Measurements from ENCODE around the gene VPS26A.
"Not testable (repeated sequence)": the region's sequence is repeated elsewhere in the genome, so short reads cannot be mapped to it uniquely, and the experiment has no call there.

The VPS26A gene

DNA sequence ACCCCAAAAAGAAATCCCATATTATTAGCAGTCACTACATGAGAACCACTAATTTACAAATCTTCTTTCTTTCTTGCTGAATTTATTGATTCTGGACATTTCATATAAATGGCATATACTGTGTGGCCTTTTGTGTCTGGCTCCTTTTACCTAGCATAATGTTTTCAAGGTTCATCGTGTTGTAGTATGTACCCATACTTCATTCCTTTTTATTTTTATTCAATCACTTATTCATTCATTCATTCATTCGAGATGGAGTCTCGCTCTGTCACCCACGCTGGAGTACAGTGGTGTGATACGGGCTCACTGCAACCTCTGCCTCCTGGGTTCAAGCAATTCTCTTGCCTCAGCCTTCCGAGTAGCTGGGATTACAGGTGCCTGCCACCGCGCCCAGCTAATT lies 21.9 kb downstream of the VPS26A start:
- H3K36me3 ChIP-seq (ENCODE audit: control insufficient read depth, insufficient read depth, low read length): no peaks in the 10 kb centered on the region
- H3K27me3 ChIP-seq (ENCODE audit: control insufficient read depth, insufficient read depth, low read length): no peaks in the 10 kb centered on the region
- no peaks in the 10 kb centered on the region for H3K4me1 ChIP-seq (ENCODE audit: control insufficient read depth, insufficient read depth, low read length)
- no peak overlapping the region for H3K9ac ChIP-seq (ENCODE audit: low read depth, low read length)
- no peaks in the 10 kb centered on the region for H3K9me3 ChIP-seq (ENCODE audit: control insufficient read depth, insufficient read depth, low read length)
- H3K4me3 ChIP-seq (ENCODE audit: low read depth, low read length): no peak overlapping the region

DNA sequence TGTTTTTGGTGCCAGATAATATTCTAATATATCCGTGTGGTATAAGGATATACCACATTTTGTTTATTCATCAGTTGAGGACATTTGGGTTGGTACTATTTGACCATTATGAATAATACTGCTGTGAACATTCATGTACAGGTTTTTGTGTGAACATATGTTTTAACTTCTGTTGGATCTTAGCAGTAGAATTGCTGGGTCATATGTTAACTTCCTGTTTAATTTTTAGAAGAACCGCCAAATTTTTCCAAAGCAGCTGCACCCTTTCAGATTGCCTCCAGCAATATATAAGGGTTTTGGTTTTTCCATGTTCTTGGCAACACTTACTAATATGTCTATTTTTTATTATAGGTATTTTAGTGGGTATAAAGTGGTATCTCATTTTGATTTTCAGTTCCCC lies 22.8 kb downstream of the VPS26A start:
- no peaks in the 10 kb centered on the region for H3K27me3 ChIP-seq (ENCODE audit: control insufficient read depth, insufficient read depth, low read length)
- H3K4me3 ChIP-seq (ENCODE audit: low read depth, low read length): no peak overlapping the region
- no peak overlapping the region for H3K9ac ChIP-seq (ENCODE audit: low read depth, low read length)
- H3K4me1 ChIP-seq (ENCODE audit: control insufficient read depth, insufficient read depth, low read length): no peaks in the 10 kb centered on the region
- H3K36me3 ChIP-seq (ENCODE audit: control insufficient read depth, insufficient read depth, low read length): no peaks in the 10 kb centered on the region
- no peaks in the 10 kb centered on the region for H3K9me3 ChIP-seq (ENCODE audit: control insufficient read depth, insufficient read depth, low read length)

- H3K4me3 ChIP-seq (ENCODE audit: low read depth, low read length): no peak overlapping the region
- H3K4me1 ChIP-seq (ENCODE audit: control insufficient read depth, insufficient read depth, low read length): no peaks in the 10 kb centered on the region
- no peaks in the 10 kb centered on the region for H3K36me3 ChIP-seq (ENCODE audit: control insufficient read depth, insufficient read depth, low read length)
- H3K27me3 ChIP-seq (ENCODE audit: control insufficient read depth, insufficient read depth, low read length): no peaks in the 10 kb centered on the region
- no peak overlapping the region for H3K9ac ChIP-seq (ENCODE audit: low read depth, low read length)
- no peaks in the 10 kb centered on the region for H3K9me3 ChIP-seq (ENCODE audit: control insufficient read depth, insufficient read depth, low read length)
These were observed 28.0 kb downstream of the VPS26A start for GRCh38 chr10:69151984-69152383.

GRCh38 chr10:69153227-69153626 lies 29.2 kb downstream of the VPS26A start:
- Histone ChIP-seq H3K4me1 (ENCODE audit: control insufficient read depth, insufficient read depth, low read length) (no peaks in the 10 kb centered on the region), H3K27me3 (ENCODE audit: control insufficient read depth, insufficient read depth, low read length) (no peaks in the 10 kb centered on the region), H3K9me3 (ENCODE audit: control insufficient read depth, insufficient read depth, low read length) (no peaks in the 10 kb centered on the region), H3K36me3 (ENCODE audit: control insufficient read depth, insufficient read depth, low read length) (no peaks in the 10 kb centered on the region), H3K9ac (ENCODE audit: low read depth, low read length) (no peak overlapping the region), H3K4me3 (ENCODE audit: low read depth, low read length) (no peak overlapping the region)

DNA sequence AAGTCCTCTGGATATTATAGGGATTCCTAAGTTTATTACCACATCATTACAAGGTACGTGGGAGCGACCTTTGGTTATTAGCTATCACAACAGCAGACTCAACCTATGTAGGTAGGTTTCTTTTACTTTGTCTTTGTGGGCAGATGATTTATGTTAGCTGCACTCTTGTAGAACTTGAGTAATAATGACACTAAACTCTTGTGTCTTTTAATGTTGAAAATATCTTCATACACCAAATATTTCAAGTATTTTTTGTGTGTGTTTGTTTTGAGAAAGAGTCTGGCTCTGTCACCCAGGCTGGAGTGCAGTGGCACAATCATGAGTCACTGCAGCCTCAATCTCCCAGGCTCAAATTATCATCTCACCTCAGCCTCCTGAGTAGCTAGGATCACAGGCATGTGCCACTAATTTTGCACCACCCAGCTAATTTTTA lies 36.8 kb downstream of the VPS26A start:
- Histone ChIP-seq H3K36me3 (ENCODE audit: control insufficient read depth, insufficient read depth, low read length) (peaks cover 4% of the 10 kb centered on the region), H3K9ac (ENCODE audit: low read depth, low read length) (no peak overlapping the region), H3K9me3 (ENCODE audit: control insufficient read depth, insufficient read depth, low read length) (no peaks in the 10 kb centered on the region), H3K4me1 (ENCODE audit: control insufficient read depth, insufficient read depth, low read length) (no peaks in the 10 kb centered on the region), H3K27me3 (ENCODE audit: control insufficient read depth, insufficient read depth, low read length) (no peaks in the 10 kb centered on the region), H3K4me3 (ENCODE audit: low read depth, low read length) (no peak overlapping the region)

DNA sequence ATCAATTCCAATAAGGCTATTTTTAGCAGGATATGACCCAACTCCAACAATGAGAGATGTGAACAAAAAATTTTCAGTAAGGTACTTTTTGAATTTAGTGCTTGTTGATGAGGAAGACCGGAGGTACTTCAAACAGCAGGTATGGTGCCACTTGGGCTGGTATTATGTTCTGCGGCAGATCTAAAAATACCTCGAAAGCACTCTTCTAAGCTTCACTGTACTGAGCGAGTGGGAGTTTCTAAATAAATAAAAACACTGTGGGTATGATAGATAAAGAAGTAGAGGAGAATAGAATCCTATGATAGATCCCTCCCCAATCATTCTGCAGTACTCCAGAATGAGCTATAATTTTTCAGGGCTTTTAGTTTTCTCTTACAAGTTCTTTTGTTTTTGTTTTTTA lies 44.5 kb downstream of the VPS26A start:
- Histone ChIP-seq H3K36me3 (ENCODE audit: control insufficient read depth, insufficient read depth, low read length) (no peaks in the 10 kb centered on the region), H3K9me3 (ENCODE audit: control insufficient read depth, insufficient read depth, low read length) (no peaks in the 10 kb centered on the region), H3K9ac (ENCODE audit: low read depth, low read length) (no peak overlapping the region), H3K4me3 (ENCODE audit: low read depth, low read length) (no peak overlapping the region), H3K4me1 (ENCODE audit: control insufficient read depth, insufficient read depth, low read length) (no peaks in the 10 kb centered on the region), H3K27me3 (ENCODE audit: control insufficient read depth, insufficient read depth, low read length) (no peaks in the 10 kb centered on the region)

DNA sequence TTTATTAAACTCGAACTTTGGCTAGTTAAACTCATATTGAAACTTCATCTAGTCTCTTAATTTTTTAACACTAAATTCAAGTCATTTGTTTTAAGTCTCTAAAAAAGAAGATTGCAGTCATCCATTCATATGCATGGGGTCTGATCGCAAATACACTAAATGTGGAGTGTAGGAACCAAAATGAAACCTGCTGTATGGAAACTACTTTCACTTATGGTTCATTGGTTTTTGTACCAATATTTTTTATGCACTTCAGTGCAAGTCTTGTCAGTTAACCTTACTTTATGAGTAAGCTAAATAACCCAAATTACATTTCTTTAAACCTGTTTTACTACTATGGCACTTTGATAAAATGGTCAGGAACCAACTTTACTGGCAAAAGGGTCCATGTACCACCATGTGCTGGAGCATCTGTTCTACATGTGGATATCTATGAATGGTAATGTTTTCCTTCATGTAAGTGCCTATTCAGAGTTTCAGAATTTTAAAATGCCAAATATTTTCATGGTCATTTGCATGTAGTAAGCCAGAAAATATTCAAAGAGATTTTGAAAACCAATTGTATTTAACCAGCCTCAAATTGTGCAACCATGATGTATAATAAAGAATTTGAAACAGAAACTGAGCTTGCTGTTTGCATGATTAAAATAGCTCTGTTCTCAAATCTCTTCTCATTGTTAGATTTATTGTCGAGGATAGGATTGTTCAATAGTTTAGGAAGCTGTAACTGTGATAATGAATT lies 48.4 kb downstream of the VPS26A start:
- no peak overlapping the region for H3K4me3 ChIP-seq (ENCODE audit: low read depth, low read length)
- H3K27me3 ChIP-seq (ENCODE audit: control insufficient read depth, insufficient read depth, low read length): no peaks in the 10 kb centered on the region
- no peaks in the 10 kb centered on the region for H3K4me1 ChIP-seq (ENCODE audit: control insufficient read depth, insufficient read depth, low read length)
- H3K9me3 ChIP-seq (ENCODE audit: control insufficient read depth, insufficient read depth, low read length): no peaks in the 10 kb centered on the region
- no peaks in the 10 kb centered on the region for H3K36me3 ChIP-seq (ENCODE audit: control insufficient read depth, insufficient read depth, low read length)
- H3K9ac ChIP-seq (ENCODE audit: low read depth, low read length): no peak overlapping the region

- H3K4me3 ChIP-seq (ENCODE audit: low read depth, low read length); H3K9me3 ChIP-seq (ENCODE audit: control insufficient read depth, insufficient read depth, low read length); H3K36me3 ChIP-seq (ENCODE audit: control insufficient read depth, insufficient read depth, low read length); H3K27me3 ChIP-seq (ENCODE audit: control insufficient read depth, insufficient read depth, low read length); H3K9ac ChIP-seq (ENCODE audit: low read depth, low read length); H3K4me1 ChIP-seq (ENCODE audit: control insufficient read depth, insufficient read depth, low read length): not testable (repeated sequence)
These were observed 51.3 kb downstream of the VPS26A start for GRCh38 chr10:69175326-69175725.

- no peaks in the 10 kb centered on the region for H3K4me1 ChIP-seq (ENCODE audit: control insufficient read depth, insufficient read depth, low read length)
- no peaks in the 10 kb centered on the region for H3K36me3 ChIP-seq (ENCODE audit: control insufficient read depth, insufficient read depth, low read length)
- H3K9me3 ChIP-seq (ENCODE audit: control insufficient read depth, insufficient read depth, low read length): no peaks in the 10 kb centered on the region
- no peak overlapping the region for H3K9ac ChIP-seq (ENCODE audit: low read depth, low read length)
- no peaks in the 10 kb centered on the region for H3K27me3 ChIP-seq (ENCODE audit: control insufficient read depth, insufficient read depth, low read length)
- H3K4me3 ChIP-seq (ENCODE audit: low read depth, low read length): no peak overlapping the region
These were observed 52.8 kb downstream of the VPS26A start for GRCh38 chr10:69176823-69177222.

DNA sequence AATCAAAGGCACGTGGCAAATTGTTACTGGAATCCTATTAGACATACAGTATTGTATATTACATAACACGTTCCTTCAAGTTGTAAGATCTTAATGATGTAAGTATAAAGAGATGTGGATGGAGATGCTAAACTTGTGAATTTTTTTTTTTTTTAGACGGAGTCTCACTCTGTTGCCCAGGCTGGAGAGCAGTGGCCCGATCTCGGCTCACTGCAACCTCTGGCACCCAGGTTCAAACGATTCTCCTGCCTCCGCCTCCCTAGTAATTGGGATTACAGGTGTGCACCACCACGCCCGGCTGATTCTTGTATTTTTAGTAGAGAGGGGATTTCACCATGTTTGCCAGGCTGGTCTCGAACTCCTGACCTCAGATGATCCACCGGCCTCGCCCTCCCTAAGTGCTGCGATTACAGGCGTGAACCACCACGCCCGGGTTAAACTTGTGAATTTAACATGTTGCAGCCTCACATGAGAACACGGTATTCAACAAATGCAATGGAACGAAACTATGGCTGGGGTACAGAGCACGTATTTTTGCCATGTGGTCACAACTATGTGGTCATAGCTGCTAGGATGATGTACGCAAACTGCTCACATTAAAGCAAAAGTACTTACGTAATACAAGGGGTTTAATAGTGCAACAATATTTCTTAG lies 55.2 kb downstream of the VPS26A start:
- Histone ChIP-seq H3K36me3 (ENCODE audit: control insufficient read depth, insufficient read depth, low read length) (no peaks in the 10 kb centered on the region), H3K9ac (ENCODE audit: low read depth, low read length) (peak overlapping the region; percentile 95), H3K27me3 (ENCODE audit: control insufficient read depth, insufficient read depth, low read length) (no peaks in the 10 kb centered on the region), H3K4me3 (ENCODE audit: low read depth, low read length) (peak overlapping the region; percentile 100), H3K4me1 (ENCODE audit: control insufficient read depth, insufficient read depth, low read length) (no peaks in the 10 kb centered on the region), H3K9me3 (ENCODE audit: control insufficient read depth, insufficient read depth, low read length) (no peaks in the 10 kb centered on the region)

DNA sequence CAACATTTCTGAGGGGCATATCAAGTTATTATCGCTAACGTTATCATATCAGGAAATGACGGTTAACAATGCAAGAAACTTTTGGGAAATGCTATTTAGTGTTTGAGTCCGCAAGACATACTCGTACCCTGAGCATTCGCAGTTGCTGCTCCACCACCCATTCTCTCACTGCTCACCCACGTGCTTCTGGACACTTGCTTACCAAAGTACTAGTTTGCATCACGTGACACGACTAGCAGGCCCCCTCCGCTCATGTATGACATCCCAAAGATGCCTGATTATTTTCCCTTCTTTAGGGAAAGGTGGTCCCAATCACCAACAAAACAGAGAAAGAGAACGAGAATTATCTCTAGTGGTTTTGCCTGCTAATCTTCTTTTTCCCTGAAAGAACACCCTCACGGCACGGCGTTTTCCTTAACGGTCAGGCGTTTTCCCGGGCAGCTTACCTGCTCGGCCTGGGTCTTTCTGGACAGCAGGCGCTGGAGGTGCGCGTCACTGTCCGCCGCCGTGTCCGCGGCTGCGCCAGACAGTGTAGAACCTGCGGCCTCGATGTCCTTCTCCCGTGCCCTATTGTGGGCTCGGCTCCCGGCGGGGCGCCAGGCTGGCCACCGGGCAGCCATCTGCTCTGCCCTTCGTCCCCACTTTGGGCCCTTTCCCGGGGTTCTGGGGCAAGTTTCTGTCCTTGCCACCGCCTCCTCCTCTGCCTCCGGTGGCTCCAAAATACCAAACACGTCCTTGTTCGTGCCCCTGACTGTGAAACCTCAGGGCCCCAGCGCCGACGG lies 56.0 kb downstream of the VPS26A start, which contains the start of gene SUPV3L1:
TSS of gene SUPV3L1 (plus strand) at position 492 of the 782 bp plus-strand sequence. CDS start at position 550, 58 bp downstream.
- Histone ChIP-seq H3K27me3 (ENCODE audit: control insufficient read depth, insufficient read depth, low read length) (no peaks in the 10 kb centered on the region), H3K4me1 (ENCODE audit: control insufficient read depth, insufficient read depth, low read length) (no peaks in the 10 kb centered on the region), H3K9me3 (ENCODE audit: control insufficient read depth, insufficient read depth, low read length) (no peaks in the 10 kb centered on the region), H3K9ac (ENCODE audit: low read depth, low read length) (peak within 1 kb of the TSS; percentile 95), H3K4me3 (ENCODE audit: low read depth, low read length) (peak within 1 kb of the TSS; percentile 100), H3K36me3 (ENCODE audit: control insufficient read depth, insufficient read depth, low read length) (no peaks in the 10 kb centered on the region)
